Hindlimb muscle (tissue), 1 donor: ENCODE data around the gene WDR82. TPM values are rescaled to one million over a fixed set of nuclear protein-coding genes. Genes with fewer than 3 reads are reported as not detected.

ENCODE experiments used
- DNase-seq: peaks from one replicate; pipeline ENCODE4 v3.0.0-alpha.2; 2013
- polyA plus RNA-seq: library from polyadenylated mRNA; unstranded; fragments of 120-200 nt; gene quantifications from one replicate; pipeline ENCODE4 v1.2.1, GENCODE V29; 2013; ENCODE audit not compliant: insufficient read length

Gene WDR82
- polyA plus RNA-seq, 1 donor, result 86.0 TPM

- DNase-seq, result no peak
Observed at GRCh38 chr3:52221563-52222318, 56.7 kb downstream of the WDR82 start.

- DNase-seq, result no peak
Observed at GRCh38 chr3:52221141-52221562, 57.3 kb downstream of the WDR82 start.

GRCh38 chr3:52220380-52221026 lies 57.9 kb downstream of the WDR82 start:
- DNase-seq, result peak; percentile 85

- DNase-seq, result no peak
Observed at GRCh38 chr3:52218937-52219650, 59.4 kb downstream of the WDR82 start.

GRCh38 chr3:52218454-52218853 lies 60.0 kb downstream of the WDR82 start:
- DNase-seq, result no peak

- no peak for DNase-seq
Observed at GRCh38 chr3:52218026-52218425, 60.4 kb downstream of the WDR82 start.

GRCh38 chr3:52217409-52217805 lies 61.0 kb downstream of the WDR82 start:
- DNase-seq, result no peak

GRCh38 chr3:52216585-52217408 lies 61.7 kb downstream of the WDR82 start:
- DNase-seq, result peak; percentile 63

- no peak for DNase-seq
Observed at GRCh38 chr3:52215351-52215750, 63.1 kb downstream of the WDR82 start.

- no peak for DNase-seq
Observed at GRCh38 chr3:52213901-52214300, 64.5 kb downstream of the WDR82 start.

- no peak for DNase-seq
Observed at GRCh38 chr3:52213005-52213404, 65.4 kb downstream of the WDR82 start.

GRCh38 chr3:52211268-52211891 lies 67.1 kb downstream of the WDR82 start:
- DNase-seq, result no peak

GRCh38 chr3:52210550-52211046 lies 67.9 kb downstream of the WDR82 start:
- DNase-seq, result no peak

GRCh38 chr3:52210037-52210436 lies 68.4 kb downstream of the WDR82 start:
- DNase-seq, result no peak

GRCh38 chr3:52208556-52208955 lies 69.9 kb downstream of the WDR82 start:
- no peak for DNase-seq

- no peak for DNase-seq
Observed at GRCh38 chr3:52205727-52206372, 72.6 kb downstream of the WDR82 start.

Other genes with a start within 250 kb of the WDR82 start
- gene DUSP7, start 222.1 kb downstream of the WDR82 start, polyA plus RNA-seq, result 18.3 TPM
- 4.2 TPM for gene POC1A, start 124.2 kb downstream of the WDR82 start, polyA plus RNA-seq
- 30.2 TPM for gene ALAS1, start 80.5 kb downstream of the WDR82 start, polyA plus RNA-seq
- 0.28 TPM for gene TLR9, start 53.0 kb downstream of the WDR82 start, polyA plus RNA-seq
- 30.0 TPM for gene TWF2, start 39.5 kb downstream of the WDR82 start, polyA plus RNA-seq
- gene PPM1M, start 32.9 kb downstream of the WDR82 start, polyA plus RNA-seq, result 15.9 TPM
- gene GLYCTK, start 9.2 kb upstream of the WDR82 start, polyA plus RNA-seq, result 3.8 TPM
- gene DNAH1, start 37.7 kb upstream of the WDR82 start, polyA plus RNA-seq, result 6.2 TPM
- gene BAP1, start 131.4 kb upstream of the WDR82 start, polyA plus RNA-seq, result 56.1 TPM
- 9.7 TPM for gene PHF7, start 132.0 kb upstream of the WDR82 start, polyA plus RNA-seq
- 18.7 TPM for gene SEMA3G, start 166.5 kb upstream of the WDR82 start, polyA plus RNA-seq
- 467 TPM for gene TNNC1, start 175.4 kb upstream of the WDR82 start, polyA plus RNA-seq
- 71.5 TPM for gene NISCH, start 177.0 kb upstream of the WDR82 start, polyA plus RNA-seq
- 59.9 TPM for gene STAB1, start 216.7 kb upstream of the WDR82 start, polyA plus RNA-seq